HG02852 (cell line): ENCODE results near the gene RAD51AP1.
"Not testable (repeated sequence)": the region's sequence is repeated elsewhere in the genome, so short reads cannot be mapped to it uniquely, and the experiment has no call there.

ENCODE experiments used
- ATAC-seq: cut with Tn5 transposase; IDR thresholded peaks from one replicate; pipeline ENCODE4 v1.9.1; 2021; ENCODE audit warnings: mild to moderate bottlenecking, moderate library complexity; ENCODE audit not compliant: unreplicated experiment

RAD51AP1 gene

DNA sequence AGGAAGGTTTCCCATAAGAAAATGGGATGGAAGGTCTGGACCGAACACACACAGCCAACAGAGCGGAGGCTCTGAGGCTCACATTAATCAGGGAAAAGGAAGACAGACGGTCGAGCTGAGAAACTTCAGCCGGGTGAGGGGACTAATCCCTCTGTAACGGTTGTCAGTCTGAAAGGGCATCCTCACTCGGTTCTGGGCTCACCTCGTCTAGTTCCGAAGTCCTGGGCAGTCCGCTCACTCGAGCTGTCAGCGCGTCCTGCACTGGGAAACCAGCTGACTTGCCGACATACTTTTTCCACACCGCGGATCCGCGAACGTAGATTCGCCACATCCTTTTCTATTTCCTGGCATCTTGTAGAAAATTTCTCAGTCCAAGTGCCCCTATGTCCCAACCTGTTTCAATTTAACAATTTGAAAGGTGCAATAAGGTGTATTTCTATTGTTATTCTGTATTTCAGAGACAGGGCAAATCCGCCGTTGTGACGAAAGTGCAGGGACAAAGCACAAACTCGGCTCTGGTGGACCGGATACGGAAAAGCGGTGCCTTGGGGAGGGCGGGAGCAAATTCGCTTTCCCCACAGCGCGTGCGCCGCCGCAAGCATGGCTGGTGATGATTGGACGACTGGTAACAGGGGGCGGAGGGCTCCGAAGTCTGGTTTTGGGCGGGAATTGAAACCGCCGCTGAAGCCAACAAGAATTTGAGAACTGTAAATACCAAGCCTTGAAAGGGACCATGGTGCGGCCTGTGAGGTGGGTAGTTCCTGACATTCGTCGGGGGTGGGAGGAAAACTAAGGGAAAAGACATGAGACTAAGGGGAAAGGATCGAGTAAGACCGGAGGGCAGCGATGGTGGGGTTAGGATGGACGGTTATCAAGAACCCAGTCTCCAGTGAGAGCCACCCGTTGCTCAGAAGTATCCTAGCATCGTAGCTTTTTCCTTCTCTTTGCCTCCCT, at the start of gene RAD51AP1:
Gene RAD51AP1 (plus strand): TSS at position 684 of the 954 bp plus-strand sequence. CDS start 50 bp downstream, at position 734.
- ATAC-seq, result peak; percentile 86

DNA sequence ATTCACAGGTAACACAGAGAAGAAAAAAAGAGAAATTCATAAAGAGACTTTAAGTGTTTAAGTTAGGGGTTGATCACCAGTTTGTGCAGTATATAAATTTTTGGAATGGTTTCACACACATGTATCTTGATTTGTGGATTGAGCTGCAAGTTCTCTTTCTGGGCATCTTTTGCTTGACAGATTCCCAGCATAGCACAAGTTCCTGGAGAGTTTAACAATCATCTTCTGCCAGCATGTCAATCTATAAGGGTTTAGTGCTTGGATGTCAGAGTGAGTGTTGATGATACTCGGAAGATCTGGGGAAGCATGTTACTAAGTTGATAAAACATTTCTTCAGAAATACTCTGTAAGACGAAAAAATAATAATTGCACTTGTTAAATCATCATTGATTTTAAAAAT, 49.1 kb upstream of the RAD51AP1 start:
- no peak for ATAC-seq

- no peak for ATAC-seq
These were observed 47.7 kb upstream of the RAD51AP1 start for GRCh38 chr12:4490973-4491372.

- ATAC-seq, result peak; percentile 88
These were observed 42.4 kb upstream of the RAD51AP1 start for GRCh38 chr12:4496145-4496838.

- no peak for ATAC-seq
These were observed 39.5 kb upstream of the RAD51AP1 start for GRCh38 chr12:4499186-4499585.

DNA sequence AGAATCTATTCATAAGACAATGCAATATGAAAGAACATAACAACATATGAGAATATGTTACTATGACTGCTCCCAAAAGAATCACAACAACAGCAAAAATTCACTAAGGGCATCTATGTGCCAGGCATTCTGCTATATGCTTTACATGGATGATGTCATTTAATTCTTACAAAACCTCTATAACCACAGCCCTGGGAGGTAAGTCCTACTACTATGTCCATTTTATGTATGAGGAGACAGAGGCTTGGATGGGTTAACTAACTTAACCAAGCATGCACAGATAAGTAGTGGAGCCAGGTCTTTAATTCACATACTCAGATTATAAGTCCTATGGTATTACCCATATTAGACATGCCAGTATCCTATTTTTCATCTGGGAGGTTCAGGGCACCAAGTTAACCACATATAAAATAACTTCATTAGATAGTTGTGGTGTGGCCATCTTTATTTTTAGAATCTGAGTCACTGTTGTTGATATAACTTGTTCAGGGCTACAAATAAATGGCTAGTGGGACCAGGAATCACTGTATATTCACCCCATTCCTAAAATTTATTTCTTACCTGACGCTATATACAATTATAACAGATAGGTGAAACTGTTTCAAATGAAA, 33.2 kb upstream of the RAD51AP1 start:
- no peak for ATAC-seq

DNA sequence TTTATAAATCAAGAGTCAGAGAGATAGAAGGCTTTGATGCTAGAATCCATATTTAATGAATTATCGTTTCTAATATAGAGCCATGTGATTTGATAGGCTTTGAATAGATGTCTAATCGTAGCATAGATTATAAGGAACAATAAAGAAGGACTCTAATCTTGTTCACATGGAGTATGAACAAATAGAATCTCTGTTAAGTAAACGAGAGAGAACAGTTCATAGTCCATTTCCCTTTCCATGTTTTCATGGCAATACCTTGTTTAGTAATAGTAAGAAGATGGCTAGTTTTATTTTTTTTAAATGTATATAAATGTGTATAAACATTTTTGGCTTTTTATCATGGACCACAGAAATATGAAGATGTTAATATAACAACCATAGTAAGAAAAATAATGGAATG, 32.3 kb upstream of the RAD51AP1 start:
- no peak for ATAC-seq

- ATAC-seq, result peak; percentile 96
These were observed 31.8 kb upstream of the RAD51AP1 start for GRCh38 chr12:4506870-4507269.

DNA sequence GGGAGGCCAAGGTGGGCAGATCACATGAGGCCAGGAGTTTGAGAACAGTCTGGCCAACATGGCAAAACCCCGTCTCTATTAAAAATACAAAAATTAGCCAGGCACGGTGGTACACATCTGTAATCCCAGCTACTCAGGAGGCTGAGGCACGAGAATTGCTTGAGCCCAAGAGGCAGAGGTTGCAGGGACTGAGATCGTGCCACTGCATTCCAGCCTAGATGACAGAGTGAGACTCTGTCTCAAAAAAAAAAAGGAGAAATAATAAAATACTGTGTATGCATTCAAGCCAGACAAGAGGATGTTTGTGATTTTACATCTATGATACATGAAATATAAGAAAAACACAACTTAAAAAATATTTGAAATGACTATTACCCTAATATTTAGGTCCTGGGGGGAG, 30.2 kb upstream of the RAD51AP1 start:
- ATAC-seq, result not testable (repeated sequence)

- not testable (repeated sequence) for ATAC-seq
These were observed 29.4 kb upstream of the RAD51AP1 start for GRCh38 chr12:4509269-4509668.

DNA sequence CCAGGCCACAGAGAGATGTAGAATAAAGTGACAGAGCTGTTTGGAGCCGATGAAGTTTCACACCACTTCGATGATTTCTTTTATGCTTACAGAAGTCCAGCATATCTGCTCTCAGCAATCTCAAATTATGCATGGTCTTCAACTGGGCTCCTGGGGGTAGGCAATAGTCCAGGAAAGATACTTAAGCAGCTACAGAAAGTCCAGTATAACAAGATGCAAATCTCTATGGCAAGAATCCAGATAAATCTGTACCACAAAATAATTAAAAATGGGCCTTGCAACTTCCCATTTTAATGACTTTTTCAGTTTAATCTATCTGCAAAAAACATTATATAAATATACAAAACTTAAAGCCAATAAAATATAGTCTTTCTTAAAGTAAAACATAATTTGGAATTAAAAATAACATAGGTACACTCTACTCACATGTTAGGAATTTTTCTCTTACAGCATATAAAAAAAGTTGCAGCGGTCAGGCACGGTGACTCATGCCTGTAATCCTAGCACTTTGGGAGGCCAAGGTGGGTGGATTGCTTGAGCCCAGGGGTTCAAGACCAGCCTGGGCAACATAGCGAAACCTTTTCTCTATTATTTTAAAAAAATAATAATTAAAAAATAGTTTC, 20.5 kb upstream of the RAD51AP1 start:
- no peak for ATAC-seq

DNA sequence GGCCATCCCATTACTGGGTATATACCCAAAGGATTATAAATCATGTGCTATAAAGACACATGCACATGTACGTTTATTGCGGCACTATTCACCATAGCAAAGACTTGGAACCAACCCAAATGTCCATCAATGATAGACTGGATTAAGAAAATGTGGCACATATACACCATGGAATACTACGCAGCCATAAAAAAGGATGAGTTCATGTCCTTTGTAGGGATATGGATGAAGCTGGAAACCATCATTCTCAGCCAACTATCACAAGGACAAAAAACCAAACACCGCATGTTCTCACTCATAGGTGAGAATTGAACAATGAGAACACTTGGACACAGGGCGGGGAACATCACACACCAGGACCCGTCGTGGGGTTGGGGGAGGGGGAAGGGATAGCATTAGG, 15.2 kb upstream of the RAD51AP1 start:
- ATAC-seq, result not testable (repeated sequence)

DNA sequence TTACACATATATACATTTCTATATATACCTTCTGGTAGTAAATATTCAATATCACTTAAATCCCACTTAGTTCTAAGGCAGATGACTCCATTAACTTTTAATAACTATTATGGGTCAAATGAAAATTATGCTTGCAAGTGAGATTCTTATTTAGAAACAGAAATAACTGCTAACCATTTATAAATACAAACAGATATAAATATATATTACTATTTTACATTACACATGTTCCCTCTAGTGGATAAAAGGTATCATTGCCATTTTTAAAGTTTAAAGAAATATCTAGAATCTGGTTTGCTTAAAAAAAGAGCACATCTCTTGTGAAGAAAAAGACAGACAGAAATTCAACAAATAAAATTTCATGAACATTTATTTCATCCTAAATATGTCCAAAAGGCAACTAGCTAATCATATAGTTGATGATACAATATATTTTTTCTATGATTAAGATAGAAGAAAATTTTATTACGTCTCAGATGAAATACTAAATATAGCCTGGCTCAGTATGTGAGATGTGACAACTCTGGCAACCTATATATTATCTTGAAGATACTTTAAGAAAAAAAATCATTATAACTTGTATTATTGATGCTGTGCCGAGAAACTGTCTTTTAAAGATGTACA, 11.7 kb upstream of the RAD51AP1 start:
- no peak for ATAC-seq

DNA sequence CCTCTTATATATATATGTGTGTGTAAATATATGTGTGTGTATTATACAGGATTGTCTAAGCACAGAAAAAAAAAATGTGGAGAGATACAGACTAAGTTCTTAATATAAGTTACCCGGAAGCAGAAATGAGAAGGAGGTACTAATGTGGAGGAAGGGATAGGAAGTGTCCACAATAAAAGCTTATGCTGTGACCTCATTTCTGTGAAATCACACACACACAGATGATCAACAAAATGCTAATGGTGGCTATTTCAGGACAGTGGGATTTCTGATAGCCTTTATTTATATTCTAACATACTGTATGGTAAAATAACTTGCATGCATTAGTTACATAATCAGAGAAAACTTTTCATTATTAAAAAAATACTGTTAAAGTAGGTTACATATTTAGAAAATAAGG, 8.5 kb upstream of the RAD51AP1 start:
- ATAC-seq, result no peak

- no peak for ATAC-seq
These were observed 7.6 kb upstream of the RAD51AP1 start for GRCh38 chr12:4530982-4531586.

DNA sequence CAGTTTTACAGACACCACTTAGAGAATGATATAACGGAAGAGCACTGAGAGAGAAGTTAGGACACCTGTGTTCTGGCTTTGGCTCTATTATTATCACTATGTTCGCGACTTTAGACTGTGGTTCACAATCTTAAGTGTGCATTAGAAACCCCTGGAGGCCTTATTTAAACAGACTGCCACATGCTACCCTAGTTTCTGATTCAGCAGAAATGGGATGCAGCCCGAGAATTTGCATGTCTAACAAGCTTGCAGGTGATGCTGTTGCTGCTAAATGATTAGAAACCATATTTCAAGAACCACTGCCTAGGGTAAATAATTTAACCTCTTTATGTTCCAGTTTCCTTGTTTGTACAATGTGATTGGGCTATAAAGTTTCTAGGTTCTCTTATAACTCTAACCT, 3.6 kb upstream of the RAD51AP1 start:
- no peak for ATAC-seq

DNA sequence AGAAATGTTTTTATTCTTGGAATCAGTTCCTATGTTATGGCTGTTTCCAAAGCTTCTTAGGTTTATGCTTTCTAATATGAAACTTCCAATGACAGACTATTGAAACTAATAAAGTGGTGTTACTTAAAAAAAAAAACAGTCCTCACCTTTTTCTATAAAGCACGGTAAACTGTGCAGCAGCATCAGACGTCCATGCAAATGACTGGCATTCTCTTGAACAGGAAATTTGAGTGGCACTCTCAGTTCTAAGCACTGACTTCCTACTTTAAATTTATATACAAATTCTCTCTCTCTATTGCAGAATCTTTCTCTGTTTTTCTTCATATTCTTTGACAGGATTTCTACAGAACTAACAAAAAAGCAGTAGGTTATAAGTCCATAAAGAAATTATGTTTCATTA, 2.8 kb upstream of the RAD51AP1 start:
- no peak for ATAC-seq

- ATAC-seq, result no peak
These were observed 629 bp downstream of the RAD51AP1 start for GRCh38 chr12:4539167-4539870.

DNA sequence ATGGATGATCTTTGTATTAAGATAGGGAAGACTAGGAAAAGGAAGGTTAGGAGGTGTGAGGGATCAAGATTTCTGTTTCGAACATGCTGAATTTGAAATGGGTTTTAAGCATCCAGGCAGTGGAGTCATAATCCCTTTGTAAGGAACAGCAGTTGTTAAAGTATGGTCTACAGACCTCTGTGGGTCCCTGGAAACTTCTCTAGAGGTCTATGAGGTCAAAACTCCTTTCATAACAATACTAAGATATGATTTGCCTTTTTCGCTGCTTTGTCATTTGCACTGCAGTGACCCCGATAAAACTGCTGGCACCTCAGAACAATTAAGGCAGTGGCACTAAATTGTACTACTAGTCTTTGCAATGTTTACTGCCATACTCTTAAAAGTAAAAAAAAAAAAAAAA, 1.5 kb downstream of the RAD51AP1 start:
- ATAC-seq, result no peak

DNA sequence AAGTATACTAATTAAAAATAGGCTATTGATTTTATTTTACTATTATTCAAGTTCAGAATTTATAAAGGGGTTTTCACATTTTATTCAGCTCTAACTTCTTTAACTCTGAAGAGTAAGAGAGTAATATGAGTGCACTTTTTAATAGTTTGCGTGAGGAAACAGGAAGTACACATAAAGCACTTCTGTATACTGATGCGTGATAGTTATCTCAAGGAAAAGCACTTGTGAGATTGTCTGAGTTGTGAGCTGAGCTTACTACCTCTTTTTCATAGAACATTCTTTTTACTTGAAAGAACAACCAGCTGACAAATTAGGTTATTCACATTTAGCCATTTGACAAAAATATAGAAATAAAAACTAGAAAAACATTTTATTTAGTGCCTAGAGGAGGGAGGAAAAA, 1.9 kb downstream of the RAD51AP1 start:
- no peak for ATAC-seq
